ENCODE data around the gene B4GALT5.
"Not testable (repeated sequence)": the region's sequence is repeated elsewhere in the genome, so short reads cannot be mapped to it uniquely, and the experiment has no call there.

DNA sequence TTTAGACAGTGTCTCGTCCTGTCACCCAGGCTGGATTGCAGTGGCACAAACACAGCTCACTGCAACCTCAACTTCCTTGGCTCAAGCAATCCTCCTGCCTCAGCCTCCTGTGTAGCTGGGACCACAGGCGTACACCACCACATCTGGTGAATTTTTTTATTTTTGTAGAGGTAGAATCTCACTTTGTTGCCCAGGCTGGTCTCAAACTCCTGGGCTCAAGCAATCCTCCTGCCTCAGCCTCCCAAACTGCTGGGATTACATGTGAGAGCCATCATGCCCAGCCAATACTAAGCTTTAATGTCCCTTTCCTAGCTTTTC, 44.8 kb downstream of the B4GALT5 start:
- TF ChIP-seq, protein P1, sequence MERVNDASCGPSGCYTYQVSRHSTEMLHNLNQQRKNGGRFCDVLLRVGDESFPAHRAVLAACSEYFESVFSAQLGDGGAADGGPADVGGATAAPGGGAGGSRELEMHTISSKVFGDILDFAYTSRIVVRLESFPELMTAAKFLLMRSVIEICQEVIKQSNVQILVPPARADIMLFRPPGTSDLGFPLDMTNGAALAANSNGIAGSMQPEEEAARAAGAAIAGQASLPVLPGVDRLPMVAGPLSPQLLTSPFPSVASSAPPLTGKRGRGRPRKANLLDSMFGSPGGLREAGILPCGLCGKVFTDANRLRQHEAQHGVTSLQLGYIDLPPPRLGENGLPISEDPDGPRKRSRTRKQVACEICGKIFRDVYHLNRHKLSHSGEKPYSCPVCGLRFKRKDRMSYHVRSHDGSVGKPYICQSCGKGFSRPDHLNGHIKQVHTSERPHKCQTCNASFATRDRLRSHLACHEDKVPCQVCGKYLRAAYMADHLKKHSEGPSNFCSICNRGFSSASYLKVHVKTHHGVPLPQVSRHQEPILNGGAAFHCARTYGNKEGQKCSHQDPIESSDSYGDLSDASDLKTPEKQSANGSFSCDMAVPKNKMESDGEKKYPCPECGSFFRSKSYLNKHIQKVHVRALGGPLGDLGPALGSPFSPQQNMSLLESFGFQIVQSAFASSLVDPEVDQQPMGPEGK (CRISPR knock-in tag; IDR thresholded peaks at IDR 0.05; ENCODE audit: borderline replicate concordance), result not testable (repeated sequence)
- not testable (repeated sequence) for TF ChIP-seq ZNF8 (CRISPR knock-in tag; IDR thresholded peaks at IDR 0.05); RARB (CRISPR knock-in tag; IDR thresholded peaks at IDR 0.05); TOX (CRISPR knock-in tag; IDR thresholded peaks at IDR 0.05; ENCODE audit: borderline replicate concordance); BACH2 (CRISPR knock-in tag; IDR thresholded peaks at IDR 0.05; ENCODE audit: borderline replicate concordance); ZFP3 (CRISPR knock-in tag; IDR thresholded peaks at IDR 0.05); TCF4 (CRISPR knock-in tag; IDR thresholded peaks at IDR 0.05; ENCODE audit: borderline replicate concordance)
- TF ChIP-seq, protein P2, sequence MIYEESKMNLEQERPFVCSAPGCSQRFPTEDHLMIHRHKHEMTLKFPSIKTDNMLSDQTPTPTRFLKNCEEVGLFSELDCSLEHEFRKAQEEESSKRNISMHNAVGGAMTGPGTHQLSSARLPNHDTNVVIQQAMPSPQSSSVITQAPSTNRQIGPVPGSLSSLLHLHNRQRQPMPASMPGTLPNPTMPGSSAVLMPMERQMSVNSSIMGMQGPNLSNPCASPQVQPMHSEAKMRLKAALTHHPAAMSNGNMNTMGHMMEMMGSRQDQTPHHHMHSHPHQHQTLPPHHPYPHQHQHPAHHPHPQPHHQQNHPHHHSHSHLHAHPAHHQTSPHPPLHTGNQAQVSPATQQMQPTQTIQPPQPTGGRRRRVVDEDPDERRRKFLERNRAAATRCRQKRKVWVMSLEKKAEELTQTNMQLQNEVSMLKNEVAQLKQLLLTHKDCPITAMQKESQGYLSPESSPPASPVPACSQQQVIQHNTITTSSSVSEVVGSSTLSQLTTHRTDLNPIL (CRISPR knock-in tag; IDR thresholded peaks at IDR 0.05; ENCODE audit: low read depth), result not testable (repeated sequence)

All from SK-N-SH treated with all-trans-retinoic acid at 6 μM for 48 hours (cell line).